Heart right ventricle (tissue), 16 donors: ENCODE measurements around the gene PTPRD. TPM values are rescaled to one million over a fixed set of nuclear protein-coding genes. Genes with fewer than 3 reads are reported as not detected.
"Not testable (repeated sequence)": the region's sequence is repeated elsewhere in the genome, so short reads cannot be mapped to it uniquely, and the experiment has no call there.

Source experiments
- ATAC-seq, 8 donors: fragments of 200-7000 bp; cut with Tn5 transposase; one replicate each; pipeline ENCODE4 v1.9.1; 2020; ENCODE audit warnings: mild to moderate bottlenecking in 8 of 8, moderate library complexity in 8 of 8, moderate number of reproducible peaks in 1 of 8
- DNase-seq, 2 donors: peaks; one replicate each; pipeline ENCODE4 v3.0.0-alpha.2; 2020
- H3K27ac ChIP-seq, 10 donors: fragments of 200-600 bp; sonication (generic) in 2 of 10; one replicate each; pipeline versions ENCODE4 v1.5.0 to v1.8.0; 2020 to 2022; ENCODE audit warnings: mild to moderate bottlenecking in 3 of 10
- H3K27me3 ChIP-seq, 7 donors: fragments of 200-600 bp; one replicate each; pipeline ENCODE4 v1.8.0; 2021 to 2022; ENCODE audit warnings: mild to moderate bottlenecking in 2 of 7
- H3K36me3 ChIP-seq, 9 donors: fragments of 200-600 bp; sonication (generic) in 1 of 9; one replicate each; pipeline versions ENCODE4 v1.5.0 to v1.8.0; 2020 to 2022; ENCODE audit warnings: mild to moderate bottlenecking in 2 of 9
- H3K4me1 ChIP-seq, 9 donors: fragments of 200-600 bp; sonication (generic) in 1 of 9; one replicate each; pipeline versions ENCODE4 v1.5.0 to v1.8.0; 2020 to 2022; ENCODE audit warnings: mild to moderate bottlenecking in 4 of 9
- H3K4me3 ChIP-seq, 10 donors: fragments of 200-600 bp; sonication (generic) in 2 of 10; one replicate each; pipeline versions ENCODE4 v1.5.0 to v1.8.0; 2020 to 2022; ENCODE audit warnings: mild to moderate bottlenecking in 7 of 10, moderate library complexity in 2 of 10
- H3K9me3 ChIP-seq, 11 donors: fragments of 200-600 bp in 10 of 11; sonication (generic) in 2 of 11; one replicate each; pipeline versions ENCODE4 v1.5.0 to v1.8.0; 2013 to 2022; ENCODE audit warnings: mild to moderate bottlenecking in 2 of 11, control low read depth in 1 of 11, moderate library complexity in 1 of 11
- WGBS, 2 donors: extraction: QIAGEN DNeasy Blood & Tissue Kit; methylation state at CpG; one replicate each; pipeline ENCODE4 v1.1.7; 2013; ENCODE audit warnings: inconsistent platforms in 1 of 2; 5-methylcytosine and 5-hydroxymethylcytosine counted together
- intact Hi-C, 10 donors: fragments of 100-400 bp; cut with DNase I; formaldehyde crosslinking; loops; one replicate each; pipeline versions ENCODE4 v1.11.1 to v1.14.2; 2022
- polyA plus RNA-seq, 2 donors: library from polyadenylated mRNA; stranded (reverse); fragments of 200-250 nt; gene quantifications; one replicate each; pipeline ENCODE4 v1.2.3, GENCODE V29; 2013
- total RNA-seq, 10 donors: library from RNA; stranded (reverse); fragmentation: NEBNext Ultra II Directional in 3 of 10; extraction: Animal tissue kit (Norgen Biotek cat#: 25700) in 3 of 10; gene quantifications; one replicate each; pipeline versions ENCODE4 v1.2.1 to v1.2.4, GENCODE V29; 2021 to 2023
- TF ChIP-seq, protein P1 (sequence below), 9 donors: fragments of 200-600 bp; sonication (generic) in 2 of 9; IDR thresholded peaks; one replicate each; pipeline versions ENCODE4 v1.5.0 to v1.8.0; 2021 to 2022; ENCODE audit warnings: antibody characterized with exemption in 9 of 9, mild to moderate bottlenecking in 5 of 9, moderate library complexity in 1 of 9
- donor health status: Arrhythmogenic right ventricular cardiomyopathy.
- donor health status: ischemic (EF 13 %, LVEDD 7.1; RV severe dilation, severe dysfunction).
- donor health status: healthy with polysubstance abuse.
- donor health status: DM: no; HTN: yes; CAD: no.
- donor health status: DM: no; HTN: no; CAD: no.
- donor health status: ischemic (EF 25% LVEDD 6.9; RV normal size, moderate dysfunction).
- donor health status: ischemic (EF 25% LVEDD 5.7; RV mildly dilated, moderate dysfunction).
- donor health status: healthy.
- donor health status: DM: yes; HTN: yes; CAD: no.
- donor health status: Ischemic cardiomyopathy.
- donor health status: ischemic (EF 35%, LVEDD 5.7; RV mildly dilated, moderate dysfunction).
- donor health status: nonischemic (EF 11% LVEDD 7.7; RV severe dilation, severe dysfunction).
- donor health status: DM: yes; HTN: yes; CAD: no.
- donor health status: PGD.
- donor health status: ischemic (EF 29% LVEDD 5.4; RV normal size, mild dysfunction).
- donor health status: nonischemic (EF 23%, LVEDD 6.1; RV moderate dilation, normal function).

Gene PTPRD
- total and polyA plus RNA-seq, 12 donors, result 1.4 to 25.2 (median 13.0) TPM

- TF ChIP-seq, protein P1, sequence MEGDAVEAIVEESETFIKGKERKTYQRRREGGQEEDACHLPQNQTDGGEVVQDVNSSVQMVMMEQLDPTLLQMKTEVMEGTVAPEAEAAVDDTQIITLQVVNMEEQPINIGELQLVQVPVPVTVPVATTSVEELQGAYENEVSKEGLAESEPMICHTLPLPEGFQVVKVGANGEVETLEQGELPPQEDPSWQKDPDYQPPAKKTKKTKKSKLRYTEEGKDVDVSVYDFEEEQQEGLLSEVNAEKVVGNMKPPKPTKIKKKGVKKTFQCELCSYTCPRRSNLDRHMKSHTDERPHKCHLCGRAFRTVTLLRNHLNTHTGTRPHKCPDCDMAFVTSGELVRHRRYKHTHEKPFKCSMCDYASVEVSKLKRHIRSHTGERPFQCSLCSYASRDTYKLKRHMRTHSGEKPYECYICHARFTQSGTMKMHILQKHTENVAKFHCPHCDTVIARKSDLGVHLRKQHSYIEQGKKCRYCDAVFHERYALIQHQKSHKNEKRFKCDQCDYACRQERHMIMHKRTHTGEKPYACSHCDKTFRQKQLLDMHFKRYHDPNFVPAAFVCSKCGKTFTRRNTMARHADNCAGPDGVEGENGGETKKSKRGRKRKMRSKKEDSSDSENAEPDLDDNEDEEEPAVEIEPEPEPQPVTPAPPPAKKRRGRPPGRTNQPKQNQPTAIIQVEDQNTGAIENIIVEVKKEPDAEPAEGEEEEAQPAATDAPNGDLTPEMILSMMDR (IDR thresholded peaks at IDR 0.05), result no peak
- H3K9me3 ChIP-seq, result no peaks in the 10 kb centered on the region
- DNase-seq (no peak), ATAC-seq (no peak)
- H3K36me3 ChIP-seq, result no peaks in the 10 kb centered on the region
- no peak overlapping the region for H3K27ac ChIP-seq
- no peaks in the 10 kb centered on the region for H3K27me3 ChIP-seq
- 86 to 88% methylated on average over 6 of the region's 6 CpGs for WGBS, 2 donors
- H3K4me1 ChIP-seq, result no peaks in the 10 kb centered on the region
- intact Hi-C loops, result no loop called here
- no peak overlapping the region for H3K4me3 ChIP-seq
Measured at GRCh38 chr9:8706531-8706930, 1906.3 kb downstream of the PTPRD start.

GRCh38 chr9:8705861-8706260 lies 1906.9 kb downstream of the PTPRD start:
- no peaks in the 10 kb centered on the region for H3K4me1 ChIP-seq
- H3K36me3 ChIP-seq, result no peaks in the 10 kb centered on the region
- no peaks in the 10 kb centered on the region for H3K27me3 ChIP-seq
- TF ChIP-seq, protein P1 (IDR thresholded peaks at IDR 0.05), result no peak
- intact Hi-C loops, result no loop called here
- 60 to 67% methylated on average over 4 of the region's 4 CpGs for WGBS, 2 donors
- ATAC-seq (no peak), DNase-seq (no peak)
- H3K9me3 ChIP-seq, result no peaks in the 10 kb centered on the region
- no peak overlapping the region for H3K4me3 ChIP-seq
- no peak overlapping the region for H3K27ac ChIP-seq

DNA sequence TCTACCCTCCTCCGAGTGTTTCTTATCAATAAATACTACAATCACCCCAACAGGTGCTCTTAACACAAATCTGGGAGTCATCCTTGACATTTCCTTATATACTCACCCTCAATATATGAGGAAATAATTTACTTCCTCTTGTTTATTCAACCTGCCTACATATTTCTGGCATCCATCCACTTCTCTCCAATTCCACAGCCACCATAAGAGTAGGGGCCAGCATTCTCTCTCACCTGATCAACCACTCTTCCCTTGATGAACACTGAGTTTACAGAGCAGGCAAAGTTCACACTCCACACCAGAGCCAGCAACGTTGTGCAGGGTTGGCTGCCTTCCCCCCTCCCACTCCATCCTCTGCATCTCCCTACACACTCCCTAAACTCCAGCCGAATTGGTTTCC lies 1908.9 kb downstream of the PTPRD start:
- Histone ChIP-seq H3K4me1 (no peaks in the 10 kb centered on the region), H3K36me3 (no peaks in the 10 kb centered on the region), H3K27ac (no peak overlapping the region), H3K4me3 (no peak overlapping the region), H3K9me3 (no peaks in the 10 kb centered on the region), H3K27me3 (no peaks in the 10 kb centered on the region)
- ATAC-seq (no peak), DNase-seq (no peak)
- intact Hi-C loops, result no loop called here
- TF ChIP-seq, protein P1 (IDR thresholded peaks at IDR 0.05), result no peak
- WGBS, 2 donors, result 59 to 60% methylated on average over 3 of the region's 3 CpGs

DNA sequence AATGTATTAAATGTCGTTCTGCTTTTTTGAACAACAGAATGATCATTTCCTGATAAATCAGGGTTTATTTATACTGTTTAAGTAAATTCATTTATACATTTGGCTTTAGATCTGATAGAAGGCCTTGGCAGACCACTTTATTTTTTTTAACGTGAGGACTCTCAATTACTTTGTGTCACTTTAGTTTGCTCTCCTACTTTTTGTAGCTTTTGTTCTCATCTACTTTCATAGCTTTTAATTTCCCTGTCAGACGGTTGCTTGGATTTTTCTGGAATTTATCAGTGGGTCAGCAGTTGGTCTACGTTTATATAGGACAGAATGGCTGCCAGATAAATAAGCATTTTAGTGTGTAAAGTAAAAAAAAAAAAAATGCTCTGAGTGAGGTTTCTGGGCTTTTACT lies 1910.9 kb downstream of the PTPRD start:
- no peak overlapping the region for H3K4me3 ChIP-seq
- 69 to 79% methylated on average over 4 of the region's 4 CpGs for WGBS, 2 donors
- intact Hi-C loops, result no loop called here
- H3K27ac ChIP-seq, result no peak overlapping the region
- ATAC-seq (no peak), DNase-seq (no peak)
- H3K36me3 ChIP-seq, result no peaks in the 10 kb centered on the region
- TF ChIP-seq, protein P1 (IDR thresholded peaks at IDR 0.05), result no peak
- H3K4me1 ChIP-seq, result no peaks in the 10 kb centered on the region
- H3K9me3 ChIP-seq, result no peaks in the 10 kb centered on the region
- H3K27me3 ChIP-seq, result no peaks in the 10 kb centered on the region

- DNase-seq, H3K4me1 ChIP-seq, H3K4me3 ChIP-seq, intact Hi-C loops, H3K36me3 ChIP-seq, ATAC-seq, H3K27me3 ChIP-seq, H3K27ac ChIP-seq, H3K9me3 ChIP-seq: not testable (repeated sequence)
- 90 to 97% methylated on average over 6 of the region's 6 CpGs for WGBS, 2 donors
Measured at GRCh38 chr9:8697565-8697964, 1915.2 kb downstream of the PTPRD start.
